Cardiac ventricle fibroblast (primary cell): ENCODE data around the gene HNRNPH2. TPM values are rescaled to one million over a fixed set of nuclear protein-coding genes. Genes with fewer than 3 reads are reported as not detected.

ENCODE experiments used
- total RNA-seq: library from RNA; depleted of rRNA; stranded (reverse); fragments of >200 nt; gene quantifications from 2 replicates; pipeline ENCODE4 v1.2.3, GENCODE V29; 2015

Gene HNRNPH2
- 41.4 and 46.1 TPM in 2 replicates for total RNA-seq

GRCh38 chrX:101407748-101408531 lies at the start of gene HNRNPH2, which contains the start of gene GLA:
Gene HNRNPH2 (plus strand): TSS chrX:101408222. CDS start chrX:101411989, 3,767 bp downstream.
Gene GLA (minus strand): TSS chrX:101407925. CDS start chrX:101407903, 22 bp downstream.

GRCh38 chrX:101385795-101386541 lies 22.1 kb upstream of the HNRNPH2 start, which contains the start of gene BTK:
Gene BTK (minus strand): TSS chrX:101386191. CDS start chrX:101375284, 10,907 bp downstream.

GRCh38 chrX:101390664-101391525 lies 17.1 kb upstream of the HNRNPH2 start, which contains the start of gene RPL36A:
Gene RPL36A (plus strand): TSS chrX:101391011. CDS start chrX:101391044, 33 bp downstream.

Other genes with a start within 250 kb of the HNRNPH2 start
- 0.19 and 0.24 TPM in 2 replicates for gene DRP2, start 188.4 kb upstream of the HNRNPH2 start, total RNA-seq
- gene TAF7L, start 116.9 kb upstream of the HNRNPH2 start, total RNA-seq = 0.05 TPM in 1 of 2 replicates, not detected in the other
- 5.6 and 7.3 TPM in 2 replicates for gene TIMM8A, start 59.5 kb upstream of the HNRNPH2 start, total RNA-seq
- gene BTK, start 22.0 kb upstream of the HNRNPH2 start, total RNA-seq = not detected in 2 replicates
- 2,177 and 2,530 TPM in 2 replicates for gene RPL36A, start 17.2 kb upstream of the HNRNPH2 start, total RNA-seq
- 16.0 and 18.4 TPM in 2 replicates for gene GLA, start 297 bp upstream of the HNRNPH2 start, total RNA-seq
- 2.5 and 3.3 TPM in 2 replicates for gene ARMCX4, start 77.2 kb downstream of the HNRNPH2 start, total RNA-seq
- 37.1 and 39.9 TPM in 2 replicates for gene ARMCX1, start 142.3 kb downstream of the HNRNPH2 start, total RNA-seq
- 17.0 and 19.7 TPM in 2 replicates for gene ARMCX6, start 209.8 kb downstream of the HNRNPH2 start, total RNA-seq
- gene ARMCX3, start 214.9 kb downstream of the HNRNPH2 start, total RNA-seq = 45.8 and 60.0 TPM in 2 replicates